GM21526 (cell line): ENCODE results near the gene BBOX1.
"Not testable (repeated sequence)": the region's sequence is repeated elsewhere in the genome, so short reads cannot be mapped to it uniquely, and the experiment has no call there.

Source experiments
- ATAC-seq: cut with Tn5 transposase; IDR thresholded peaks from one replicate; pipeline ENCODE4 v1.9.1; 2021; ENCODE audit warnings: moderate library complexity; ENCODE audit not compliant: unreplicated experiment, low FRiP score

The BBOX1 gene

GRCh38 chr11:27083241-27083640 lies 42.6 kb downstream of the BBOX1 start:
- no peak for ATAC-seq

- no peak for ATAC-seq
Observed at GRCh38 chr11:27083782-27084181, 43.2 kb downstream of the BBOX1 start.

GRCh38 chr11:27084518-27084917 lies 43.9 kb downstream of the BBOX1 start:
- no peak for ATAC-seq

GRCh38 chr11:27085111-27085510 lies 44.5 kb downstream of the BBOX1 start:
- no peak for ATAC-seq

- no peak for ATAC-seq
Observed at GRCh38 chr11:27085605-27086004, 45.0 kb downstream of the BBOX1 start.

GRCh38 chr11:27087432-27087831 lies 46.8 kb downstream of the BBOX1 start:
- no peak for ATAC-seq

- ATAC-seq, result no peak
Observed at GRCh38 chr11:27088353-27088752, 47.7 kb downstream of the BBOX1 start.

- no peak for ATAC-seq
Observed at GRCh38 chr11:27089746-27090145, 49.1 kb downstream of the BBOX1 start.

GRCh38 chr11:27090357-27090948 lies 49.8 kb downstream of the BBOX1 start:
- not testable (repeated sequence) for ATAC-seq

GRCh38 chr11:27094120-27094519 lies 53.5 kb downstream of the BBOX1 start:
- ATAC-seq, result no peak

- no peak for ATAC-seq
Observed at GRCh38 chr11:27095059-27095458, 54.4 kb downstream of the BBOX1 start.

- no peak for ATAC-seq
Observed at GRCh38 chr11:27095887-27096286, 55.3 kb downstream of the BBOX1 start.

GRCh38 chr11:27097551-27097950 lies 56.9 kb downstream of the BBOX1 start:
- ATAC-seq, result no peak

- ATAC-seq, result no peak
Observed at GRCh38 chr11:27100534-27100933, 59.9 kb downstream of the BBOX1 start.

GRCh38 chr11:27107548-27107947 lies 66.9 kb downstream of the BBOX1 start:
- no peak for ATAC-seq

GRCh38 chr11:27108809-27109208 lies 68.2 kb downstream of the BBOX1 start:
- ATAC-seq, result no peak

- no peak for ATAC-seq
Observed at GRCh38 chr11:27111896-27112295, 71.3 kb downstream of the BBOX1 start.

GRCh38 chr11:27112946-27113345 lies 72.3 kb downstream of the BBOX1 start:
- no peak for ATAC-seq

- no peak for ATAC-seq
Observed at GRCh38 chr11:27115051-27115650, 74.5 kb downstream of the BBOX1 start.

GRCh38 chr11:27116684-27117083 lies 76.1 kb downstream of the BBOX1 start:
- no peak for ATAC-seq

- no peak for ATAC-seq
Observed at GRCh38 chr11:27118371-27118770, 77.8 kb downstream of the BBOX1 start.

- no peak for ATAC-seq
Observed at GRCh38 chr11:27118949-27119348, 78.3 kb downstream of the BBOX1 start.

- ATAC-seq, result no peak
Observed at GRCh38 chr11:27119396-27119795, 78.8 kb downstream of the BBOX1 start.
